Measurements from ENCODE around the gene STXBP3. TPM values are rescaled to one million over a fixed set of nuclear protein-coding genes. Genes with fewer than 3 reads are reported as not detected.

Gene STXBP3
- total and polyA plus RNA-seq, 2 of the 8 experiments (the other 6 are each of a cell fraction or from before 2014, with no cell fraction given): 6.0 to 38.5 TPM

DNA sequence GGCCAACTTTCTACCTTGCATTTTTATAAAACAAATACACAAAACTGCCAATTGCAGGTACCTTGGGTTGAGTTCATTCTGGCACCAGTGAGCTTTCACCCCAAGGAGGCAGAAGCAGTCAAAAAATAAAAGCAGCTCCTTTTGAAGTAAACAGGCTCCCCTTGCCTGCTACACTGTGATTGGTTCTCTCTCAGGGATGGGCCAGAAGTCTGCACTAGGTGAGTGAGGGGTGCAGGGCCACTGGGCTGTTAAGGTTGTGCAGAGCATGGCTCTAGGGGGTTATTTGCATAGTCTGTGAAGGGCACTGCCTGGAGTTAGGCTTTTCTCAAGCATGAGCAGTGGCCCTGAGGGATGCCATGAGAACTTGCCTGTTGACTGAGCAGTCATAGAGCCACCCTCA is 71.3 kb downstream of the STXBP3 start:
- no peaks in the 10 kb centered on the region for H3K9me3 ChIP-seq (ENCODE audit: insufficient read depth in 2 of 2, low read depth in 1 of 2, low read length in 1 of 2)
- H2BK120ac ChIP-seq (replicated peaks; ENCODE audit: low read depth, low read length): no peak overlapping the region
- no peak overlapping the region for H3K4me3 ChIP-seq (ENCODE audit: extremely low read depth in 1 of 4, insufficient read depth in 2 of 4, low read depth in 3 of 4, low read length in 4 of 4)
- H3K4ac ChIP-seq (replicated peaks; ENCODE audit: insufficient read length, low read depth, low read length): no peak overlapping the region
- no peaks in the 10 kb centered on the region for H3K79me1 ChIP-seq (ENCODE audit: low read depth, low read length)
- H2AK5ac ChIP-seq (ENCODE audit: low read depth, low read length): no peak overlapping the region
- H4K5ac ChIP-seq (ENCODE audit: insufficient read length, low read depth, low read length): no peak overlapping the region
- H4K20me1 ChIP-seq (replicated peaks in 1 of 2; ENCODE audit: control insufficient read depth in 1 of 2, insufficient read depth in 2 of 2, low read length in 2 of 2): no peaks in the 10 kb centered on the region
- H3K56ac ChIP-seq (replicated peaks; ENCODE audit: insufficient read length, low read depth, low read length): no peak overlapping the region
- H4K91ac ChIP-seq (replicated peaks; ENCODE audit: insufficient read length, low read length): no peak overlapping the region
- H3K18ac ChIP-seq (ENCODE audit: extremely low read depth, low read length): no peak overlapping the region
- H3K79me2 ChIP-seq (ENCODE audit: control insufficient read depth in 1 of 2, insufficient read depth in 2 of 2, low read length in 2 of 2): no peaks in the 10 kb centered on the region
- CTCF ChIA-PET (ENCODE audit: partially characterized antibody): interaction anchor here (0.6 to 1.3 kb wide), 3 partner anchors 12 to 80 kb away, joined by 3 to 4 read pairs (median 3); no protein-coding TSS in a partner anchor
- no peak overlapping the region for H3K27ac ChIP-seq (ENCODE audit: low read depth, low read length)
- FAIRE-seq (no peak), DNase-seq (ENCODE audit: low read depth in 1 of 2, low spot score in 2 of 2) (no peak)
- no peak overlapping the region for H2BK20ac ChIP-seq (ENCODE audit: low read length)
- H3K4me1 ChIP-seq (replicated peaks in 1 of 4; ENCODE audit: control insufficient read depth in 3 of 4, insufficient read depth in 4 of 4, low read length in 3 of 4): peaks cover 0 to 25% (median 5%) of the 10 kb centered on the region in 4 experiments; a peak in 4 of 7 replicates
- H3K9ac ChIP-seq (replicated peaks in 1 of 4; ENCODE audit: extremely low read depth in 1 of 4, low read depth in 3 of 4, low read length in 3 of 4): no peak overlapping the region
- H3K23ac ChIP-seq (ENCODE audit: insufficient read length): no peak overlapping the region
- no peaks in the 10 kb centered on the region for H3K23me2 ChIP-seq (ENCODE audit: low read depth, low read length)
- H3K36me3 ChIP-seq (ENCODE audit: control insufficient read depth in 2 of 4, insufficient read depth in 4 of 4, low read length in 3 of 4): no peaks in the 10 kb centered on the region
- H3K27me3 ChIP-seq (replicated peaks in 1 of 4; ENCODE audit: control insufficient read depth in 3 of 4, extremely low read depth in 1 of 4, insufficient read depth in 3 of 4, low read length in 3 of 4): no peaks in the 10 kb centered on the region
- H4K8ac ChIP-seq (ENCODE audit: extremely low read depth, insufficient read depth, low read length): no peak overlapping the region
- H2BK5ac ChIP-seq (ENCODE audit: low read depth, low read length): no peak overlapping the region
- peak overlapping the region; percentile 48; the same call in 1 of the 2 replicates for H2AFZ ChIP-seq (ENCODE audit: low read length)
- H2BK15ac ChIP-seq (ENCODE audit: low read length): no peak overlapping the region; the same call in 1 of the 2 replicates
- POLR2A ChIA-PET (ENCODE audit: partially characterized antibody): interaction anchor here (0.6 to 0.8 kb wide), 3 partner anchors 16 to 282 kb away, joined by 3 read pairs; no protein-coding TSS in a partner anchor
- H2BK12ac ChIP-seq (ENCODE audit: low read depth, low read length): no peak overlapping the region
- H3K14ac ChIP-seq (ENCODE audit: insufficient read length): no peak overlapping the region
- no peak overlapping the region for H3K4me2 ChIP-seq (ENCODE audit: insufficient read depth in 1 of 2, low read depth in 2 of 2, low read length in 2 of 2)
- TF ChIP-seq TEAD4 (IDR thresholded peaks at IDR 0.05; ENCODE audit: low read depth, low read length): no peak
- TF ChIP-seq ATF3 (IDR thresholded peaks at IDR 0.05; ENCODE audit: insufficient read depth, low read depth, low read length): no peak
- no peak for TF ChIP-seq JUN (IDR thresholded peaks at IDR 0.05; ENCODE audit: low read depth, low read length)
- no peak for TF ChIP-seq HDAC2 (IDR thresholded peaks at IDR 0.05; ENCODE audit: borderline replicate concordance in 1 of 2, low read depth in 2 of 2, low read length in 2 of 2)
- TF ChIP-seq CTBP2 (IDR thresholded peaks at IDR 0.05; ENCODE audit: borderline replicate concordance, insufficient read depth, insufficient read length, low read length): no peak
- TF ChIP-seq RAD21 (IDR thresholded peaks at IDR 0.05 in 1 of 2, conservative IDR thresholded peaks at IDR 0.05 in 1 of 2; ENCODE audit: low read depth in 2 of 2, low read length in 2 of 2): peak; percentile 22 to 31; a peak in 3 of 4 replicates
- no peak for TF ChIP-seq SP1 (IDR thresholded peaks at IDR 0.05; ENCODE audit: low read depth, low read length)
- no peak for TF ChIP-seq SP2 (IDR thresholded peaks at IDR 0.05; ENCODE audit: low read length)
- no peak for TF ChIP-seq CREB1 (IDR thresholded peaks at IDR 0.05)
- TF ChIP-seq PHF8 (conservative IDR thresholded peaks at IDR 0.05; ENCODE audit: low read depth, low read length): no peak
- TF ChIP-seq SP4 (IDR thresholded peaks at IDR 0.05; ENCODE audit: low read length): no peak
- no peak for TF ChIP-seq EP300 (IDR thresholded peaks at IDR 0.05; ENCODE audit: borderline replicate concordance in 1 of 2, low read depth in 2 of 2, low read length in 2 of 2)
- TF ChIP-seq SUZ12 (IDR thresholded peaks at IDR 0.05; ENCODE audit: low read length): no peak
